ENCODE data around the gene GOLGA6A. TPM values are rescaled to one million over a fixed set of nuclear protein-coding genes. Genes with fewer than 3 reads are reported as not detected.
"Not testable (repeated sequence)": the region's sequence is repeated elsewhere in the genome, so short reads cannot be mapped to it uniquely, and the experiment has no call there.

The GOLGA6A gene
- not detected in 2 replicates for total RNA-seq

- H3K36me3 Mint-ChIP-seq (ENCODE audit: low read depth): not testable (repeated sequence)
Measured at GRCh38 chr15:74082450-74082849, at the start of gene GOLGA6A. Gene GOLGA6A, minus strand, starts transcription at chr15:74082550. Its CDS starts 41 bp downstream, at chr15:74082509.

GRCh38 chr15:74131628-74132413 lies 49.5 kb upstream of the GOLGA6A start:
- Mint-ChIP-seq H3K4me3 (no peak overlapping the region), H3K27ac (peak overlapping the region; percentile 75), H3K27me3 (ENCODE audit: insufficient read depth) (peaks cover 78% of the 10 kb centered on the region), H3K36me3 (ENCODE audit: low read depth) (no peaks in the 10 kb centered on the region), H3K9me3 (no peaks in the 10 kb centered on the region), H3K4me1 (ENCODE audit: low read depth) (peaks cover 22% of the 10 kb centered on the region)
- DNase-seq (ENCODE audit: low spot score): no peak
- intact Hi-C loops (cut with micrococcal nuclease): no loop called here

More at GRCh38 chr15:74082450-74082849, at the start of gene GOLGA6A:
- H3K27ac Mint-ChIP-seq; H3K4me3 Mint-ChIP-seq; H3K4me1 Mint-ChIP-seq (ENCODE audit: low read depth); H3K9me3 Mint-ChIP-seq; intact Hi-C loops (cut with micrococcal nuclease); H3K27me3 Mint-ChIP-seq (ENCODE audit: insufficient read depth); DNase-seq (ENCODE audit: low spot score): not testable (repeated sequence)

GRCh38 chr15:74130849-74131627 lies 48.7 kb upstream of the GOLGA6A start:
- no peak for DNase-seq (ENCODE audit: low spot score)
- intact Hi-C loops (cut with micrococcal nuclease): no loop called here
- Mint-ChIP-seq H3K27me3 (ENCODE audit: insufficient read depth) (peaks cover 76% of the 10 kb centered on the region), H3K4me1 (ENCODE audit: low read depth) (peaks cover 18% of the 10 kb centered on the region), H3K27ac (peak overlapping the region; percentile 48), H3K4me3 (no peak overlapping the region), H3K9me3 (no peaks in the 10 kb centered on the region), H3K36me3 (ENCODE audit: low read depth) (no peaks in the 10 kb centered on the region)

GRCh38 chr15:74130155-74130848 lies 48.0 kb upstream of the GOLGA6A start, which contains the start of gene ISLR2:
Gene ISLR2, plus strand, starts transcription at chr15:74130586. Its CDS starts 2,169 bp downstream, at chr15:74132755.
- Mint-ChIP-seq H3K4me1 (ENCODE audit: low read depth) (peaks cover 18% of the 10 kb centered on the region), H3K27me3 (ENCODE audit: insufficient read depth) (peaks cover 80% of the 10 kb centered on the region), H3K36me3 (ENCODE audit: low read depth) (no peaks in the 10 kb centered on the region), H3K27ac (peak within 1 kb of the TSS; percentile 55), H3K4me3 (peak within 1 kb of the TSS; percentile 31), H3K9me3 (no peaks in the 10 kb centered on the region)
- no peak for DNase-seq (ENCODE audit: low spot score)
- intact Hi-C loops (cut with micrococcal nuclease): no loop called here

- intact Hi-C loops (cut with micrococcal nuclease): no loop called here
- H3K4me3 Mint-ChIP-seq: peak overlapping the region; percentile 31
- no peaks in the 10 kb centered on the region for H3K9me3 Mint-ChIP-seq
- no peak for DNase-seq (ENCODE audit: low spot score)
- H3K4me1 Mint-ChIP-seq (ENCODE audit: low read depth): peaks cover 18% of the 10 kb centered on the region
- peak overlapping the region; percentile 42 for H3K27ac Mint-ChIP-seq
- H3K27me3 Mint-ChIP-seq (ENCODE audit: insufficient read depth): peaks cover 75% of the 10 kb centered on the region
- H3K36me3 Mint-ChIP-seq (ENCODE audit: low read depth): no peaks in the 10 kb centered on the region
Measured at GRCh38 chr15:74129586-74130154, 47.3 kb upstream of the GOLGA6A start.

GRCh38 chr15:74128785-74129585 lies 46.6 kb upstream of the GOLGA6A start:
- Mint-ChIP-seq H3K36me3 (ENCODE audit: low read depth) (no peaks in the 10 kb centered on the region), H3K27ac (peak overlapping the region; percentile 61), H3K27me3 (ENCODE audit: insufficient read depth) (peaks cover 75% of the 10 kb centered on the region), H3K4me3 (peak overlapping the region; percentile 31), H3K4me1 (ENCODE audit: low read depth) (peaks cover 18% of the 10 kb centered on the region), H3K9me3 (no peaks in the 10 kb centered on the region)
- no peak for DNase-seq (ENCODE audit: low spot score)
- intact Hi-C loops (cut with micrococcal nuclease): no loop called here

GRCh38 chr15:74127954-74128784 lies 45.8 kb upstream of the GOLGA6A start:
- Mint-ChIP-seq H3K4me3 (no peak overlapping the region), H3K9me3 (no peaks in the 10 kb centered on the region), H3K36me3 (ENCODE audit: low read depth) (no peaks in the 10 kb centered on the region), H3K27me3 (ENCODE audit: insufficient read depth) (peaks cover 75% of the 10 kb centered on the region), H3K4me1 (ENCODE audit: low read depth) (peaks cover 18% of the 10 kb centered on the region), H3K27ac (peak overlapping the region; percentile 34)
- no peak for DNase-seq (ENCODE audit: low spot score)
- intact Hi-C loops (cut with micrococcal nuclease): loop anchor here (1.0 to 2.0 kb wide), 3 partner anchors 13 to 194 kb away; no protein-coding TSS in a partner anchor

- H3K36me3 Mint-ChIP-seq (ENCODE audit: low read depth): no peaks in the 10 kb centered on the region
- no peaks in the 10 kb centered on the region for H3K9me3 Mint-ChIP-seq
- no peak overlapping the region for H3K4me3 Mint-ChIP-seq
- H3K27ac Mint-ChIP-seq: no peak overlapping the region
- peak; percentile 78 for DNase-seq (ENCODE audit: low spot score)
- peaks cover 22% of the 10 kb centered on the region for H3K4me1 Mint-ChIP-seq (ENCODE audit: low read depth)
- intact Hi-C loops (cut with micrococcal nuclease): loop anchor here (1.0 to 2.0 kb wide), 3 partner anchors 13 to 195 kb away; no protein-coding TSS in a partner anchor
- H3K27me3 Mint-ChIP-seq (ENCODE audit: insufficient read depth): peaks cover 74% of the 10 kb centered on the region
Measured at GRCh38 chr15:74127255-74127953, 45.1 kb upstream of the GOLGA6A start.

GRCh38 chr15:74124759-74125158 lies 42.4 kb upstream of the GOLGA6A start:
- H3K36me3 Mint-ChIP-seq (ENCODE audit: low read depth): no peaks in the 10 kb centered on the region
- peaks cover 56% of the 10 kb centered on the region for H3K27me3 Mint-ChIP-seq (ENCODE audit: insufficient read depth)
- H3K4me1 Mint-ChIP-seq (ENCODE audit: low read depth): peaks cover 12% of the 10 kb centered on the region
- no peaks in the 10 kb centered on the region for H3K9me3 Mint-ChIP-seq
- H3K4me3 Mint-ChIP-seq: no peak overlapping the region
- H3K27ac Mint-ChIP-seq: no peak overlapping the region
- intact Hi-C loops (cut with micrococcal nuclease): no loop called here
- DNase-seq (ENCODE audit: low spot score): no peak

- no peak overlapping the region for H3K27ac Mint-ChIP-seq
- peaks cover 51% of the 10 kb centered on the region for H3K27me3 Mint-ChIP-seq (ENCODE audit: insufficient read depth)
- H3K4me3 Mint-ChIP-seq: no peak overlapping the region
- no peaks in the 10 kb centered on the region for H3K9me3 Mint-ChIP-seq
- intact Hi-C loops (cut with micrococcal nuclease): no loop called here
- no peaks in the 10 kb centered on the region for H3K36me3 Mint-ChIP-seq (ENCODE audit: low read depth)
- no peak for DNase-seq (ENCODE audit: low spot score)
- peaks cover 9% of the 10 kb centered on the region for H3K4me1 Mint-ChIP-seq (ENCODE audit: low read depth)
Measured at GRCh38 chr15:74124196-74124595, 41.8 kb upstream of the GOLGA6A start.

GRCh38 chr15:74123658-74124057 lies 41.3 kb upstream of the GOLGA6A start:
- no peak overlapping the region for H3K27ac Mint-ChIP-seq
- H3K4me1 Mint-ChIP-seq (ENCODE audit: low read depth): peaks cover 9% of the 10 kb centered on the region
- DNase-seq (ENCODE audit: low spot score): no peak
- H3K36me3 Mint-ChIP-seq (ENCODE audit: low read depth): no peaks in the 10 kb centered on the region
- intact Hi-C loops (cut with micrococcal nuclease): no loop called here
- H3K27me3 Mint-ChIP-seq (ENCODE audit: insufficient read depth): peaks cover 46% of the 10 kb centered on the region
- H3K9me3 Mint-ChIP-seq: no peaks in the 10 kb centered on the region
- no peak overlapping the region for H3K4me3 Mint-ChIP-seq

Measured in activated T-helper 1 cell treated with anti-CD3 and anti-CD28 coated beads, Interleukin-12 subunit alpha, Interleukin-12 subunit beta, Interleukin-2, Interleukin-4 antibody, amounts not matched to agents 30 ng/mL and 10 ng/mL and 1 ng/mL, durations not matched to agents 14 hours and 24 hours and 36 hours (primary cell).